HCT116 (cell line): ENCODE results near the gene STARD6. TPM values are rescaled to one million over a fixed set of nuclear protein-coding genes. Genes with fewer than 3 reads are reported as not detected.

Experiments used
- ATAC-seq: fragments of 200-7000 bp; cut with Tn5 transposase; 2 replicates; pipeline ENCODE4 v1.9.1; 2020; ENCODE audit warnings: mild to moderate bottlenecking, moderate library complexity
- BruUV-seq: library from RNA; stranded (reverse); fragments of 400-500 nt; replicated peaks from 2 replicates; lab custom pipeline; 2021; lab: Mats Ljungman, UMichigan
- CTCF ChIA-PET: fragments of 300-600 bp; sonication (Branson Sonifier 250); formaldehyde crosslinking; loops from one replicate; lab custom pipeline; 2021; ENCODE audit warnings: antibody characterized with exemption; lab: Charles Lee
- POLR2A ChIA-PET: fragments of 300-600, 350-600 bp; sonication (Branson Sonifier 250); formaldehyde crosslinking; loops from one replicate; lab custom pipeline; 2021; ENCODE audit warnings: antibody characterized with exemption; lab: Charles Lee
- RAD21 ChIA-PET, 2 experiments: fragments of 300-600 bp; sonication (Branson Sonifier 250); formaldehyde crosslinking; loops; one replicate each; lab custom pipeline; 2023; ENCODE audit warnings: low total read pairs in 2 of 2; ENCODE audit not compliant: uncharacterized antibody in 2 of 2, unreplicated experiment in 2 of 2, low non-redundant PET in 1 of 2; lab: Charles Lee
- DNase-seq: peaks from one replicate; pipeline ENCODE4 v3.0.0-alpha.2; 2010; ENCODE audit warnings: low read depth, low spot score
- H2AFZ ChIP-seq: fragments of 200-600 bp; shearing (Covaris generic), sonication (generic); 2 replicates; pipeline ENCODE4 v1.6.1; 2017; ENCODE audit warnings: low read depth, mixed run types, mixed read lengths, antibody characterized with exemption, low read length; ENCODE audit not compliant: poor library complexity, severe bottlenecking
- H3K27ac ChIP-seq: 2 replicates; pipeline ENCODE4 v1.5.1; 2012; ENCODE audit warnings: low read depth, low read length
- H3K27me3 ChIP-seq: fragments of 200-600 bp; sonication (generic); 2 replicates; pipeline ENCODE4 v1.6.1; 2016; ENCODE audit warnings: mixed run types, low read length, mixed read lengths; ENCODE audit not compliant: insufficient read depth
- H3K36me3 ChIP-seq, 2 experiments: fragments of 200-500 bp in 1 of 2; fragments of 200-600 bp in 1 of 2; sonication (Bioruptor generic) in 1 of 2; sonication (generic) in 1 of 2; 2 replicates each; pipeline versions ENCODE4 v1.5.1 to v1.6.1; 2014 to 2016; ENCODE audit warnings: low read length in 2 of 2, inconsistent platforms in 1 of 2, mixed read lengths in 1 of 2, mixed run types in 1 of 2; ENCODE audit not compliant: insufficient read depth in 2 of 2, control insufficient read depth in 1 of 2
- H3K4me1 ChIP-seq, 2 experiments: fragments of 200-600 bp in 1 of 2; sonication (generic) in 1 of 2; 2 replicates each; pipeline versions ENCODE4 v1.5.1 to v1.6.1; 2012 to 2017; ENCODE audit warnings: low read length in 2 of 2, inconsistent platforms in 1 of 2, mild to moderate bottlenecking in 1 of 2, mixed read lengths in 1 of 2, mixed run types in 1 of 2, moderate library complexity in 1 of 2; ENCODE audit not compliant: insufficient read depth in 2 of 2, control insufficient read depth in 1 of 2
- H3K4me2 ChIP-seq: fragments of 200-600 bp; sonication (generic); 2 replicates; pipeline ENCODE4 v1.6.1; 2017; ENCODE audit warnings: mixed run types, low read length, mixed read lengths
- H3K4me3 ChIP-seq, 2 experiments: fragments of 200-600 bp in 1 of 2; sonication (generic) in 1 of 2; replicated peaks in 1 of 2; 2 replicates each; pipeline ENCODE4 v1.5.1; 2011 to 2016; ENCODE audit warnings: low read length in 2 of 2, control low read depth in 1 of 2, low read depth in 1 of 2, mild to moderate bottlenecking in 1 of 2, mixed read lengths in 1 of 2, mixed run types in 1 of 2
- H3K79me2 ChIP-seq: fragments of 200-600 bp; sonication (generic); 2 replicates; pipeline ENCODE4 v1.6.1; 2017; ENCODE audit warnings: mild to moderate bottlenecking, mixed run types, low read length, moderate library complexity, mixed read lengths; ENCODE audit not compliant: insufficient read depth
- H3K9ac ChIP-seq: fragments of 200-600 bp; sonication (generic); 2 replicates; pipeline ENCODE4 v1.6.1; 2016; ENCODE audit warnings: low read length, mixed read lengths
- H3K9me2 ChIP-seq: fragments of 200-600 bp; sonication (generic), shearing (Covaris generic); 2 replicates; pipeline ENCODE4 v1.6.1; 2017; ENCODE audit warnings: mixed run types, mild to moderate bottlenecking, moderate library complexity; ENCODE audit not compliant: insufficient read depth
- H3K9me3 ChIP-seq, 2 experiments: fragments of 200-500 bp in 1 of 2; fragments of 200-600 bp in 1 of 2; sonication (Bioruptor generic) in 1 of 2; sonication (generic) in 1 of 2; 2 replicates each; pipeline ENCODE4 v1.6.1; 2014 to 2017; ENCODE audit warnings: low read length in 2 of 2, mixed read lengths in 2 of 2, inconsistent platforms in 1 of 2, low read depth in 1 of 2, mild to moderate bottlenecking in 1 of 2, mixed run types in 1 of 2, moderate library complexity in 1 of 2; ENCODE audit not compliant: control insufficient read depth in 1 of 2, insufficient read depth in 1 of 2
- H4K20me1 ChIP-seq: fragments of 200-600 bp; sonication (generic), shearing (Covaris generic); 2 replicates; pipeline ENCODE4 v1.6.1; 2017; ENCODE audit warnings: mixed run types, mild to moderate bottlenecking, moderate library complexity; ENCODE audit not compliant: insufficient read depth
- CBX3 ChIP-seq: IDR thresholded peaks from 2 replicates; pipeline ENCODE4 v1.6.1; 2012; ENCODE audit warnings: low read depth
- CEBPB ChIP-seq: IDR thresholded peaks from 2 replicates; pipeline ENCODE4 v1.6.1; 2012; ENCODE audit warnings: low read depth
- EGR1 ChIP-seq: IDR thresholded peaks from 2 replicates; pipeline ENCODE4 v1.6.1; 2012; ENCODE audit warnings: low read depth
- ELF1 ChIP-seq: IDR thresholded peaks from 2 replicates; pipeline ENCODE4 v1.6.1; 2012; ENCODE audit warnings: low read depth, borderline replicate concordance
- EZH2phosphoT487 ChIP-seq: fragments of 200-600 bp; IDR thresholded peaks from 2 replicates; pipeline ENCODE4 v1.6.1; 2018; ENCODE audit warnings: antibody characterized with exemption, borderline replicate concordance
- JUND ChIP-seq: IDR thresholded peaks from 2 replicates; pipeline ENCODE4 v1.6.1; 2012
- POLR2A ChIP-seq: IDR thresholded peaks from 2 replicates; pipeline ENCODE4 v1.7.0; 2011; ENCODE audit warnings: borderline replicate concordance; ENCODE audit not compliant: insufficient read depth, insufficient read length; ENCODE audit errors: extremely low read depth
- RAD21 ChIP-seq: IDR thresholded peaks from 2 replicates; pipeline ENCODE4 v1.6.1; 2012; ENCODE audit warnings: low read depth, mild to moderate bottlenecking
- SIN3A ChIP-seq: IDR thresholded peaks from 2 replicates; pipeline ENCODE4 v1.6.1; 2012; ENCODE audit warnings: low read depth
- SP1 ChIP-seq: IDR thresholded peaks from 2 replicates; pipeline ENCODE4 v1.6.1; 2012; ENCODE audit warnings: low read depth
- TCF7L2 ChIP-seq: IDR thresholded peaks from 2 replicates; pipeline ENCODE4 v1.7.0; 2011; ENCODE audit warnings: borderline replicate concordance, inconsistent platforms; ENCODE audit not compliant: insufficient read depth, insufficient read length; ENCODE audit errors: extremely low read depth
- YY1 ChIP-seq: IDR thresholded peaks from 2 replicates; pipeline ENCODE4 v1.6.1; 2011; ENCODE audit warnings: low read length, low read depth, moderate library complexity, mild to moderate bottlenecking; ENCODE audit not compliant: insufficient replicate concordance; ENCODE audit errors: extremely low read depth
- ZNF274 ChIP-seq: fragments of 200-500 bp; sonication (Bioruptor generic); IDR thresholded peaks from 2 replicates; pipeline ENCODE4 v1.6.1; 2014; ENCODE audit warnings: mild to moderate bottlenecking, low read depth, low read length, inconsistent platforms
- intact Hi-C: fragments of 100-400 bp; cut with micrococcal nuclease; formaldehyde crosslinking; loops from 2 replicates; pipeline ENCODE4 v1.10.0; 2022
- total RNA-seq: library from RNA; stranded (reverse); gene quantifications from one replicate; pipeline ENCODE4 v1.2.1, GENCODE V29; 2021; ENCODE audit not compliant: unreplicated experiment
- TF ChIP-seq, protein P1 (sequence below): IDR thresholded peaks from 2 replicates; pipeline ENCODE4 v1.6.1; 2012
- TF ChIP-seq, protein P2 (sequence below), 3 experiments: fragments of 200-600 bp in 1 of 3; sonication (generic) in 1 of 3; IDR thresholded peaks in 2 of 3; conservative IDR thresholded peaks in 1 of 3; 2 replicates each; pipeline ENCODE4 v1.5.1; 2012 to 2017; ENCODE audit warnings: low read depth in 2 of 3, low read length in 2 of 3, antibody characterized with exemption in 1 of 3, borderline replicate concordance in 1 of 3, control low read depth in 1 of 3, mild to moderate bottlenecking in 1 of 3, mixed read lengths in 1 of 3, mixed run types in 1 of 3, moderate library complexity in 1 of 3; ENCODE audit not compliant: insufficient read depth in 1 of 3
- TF ChIP-seq, protein P3 (sequence below): IDR thresholded peaks from 2 replicates; pipeline ENCODE4 v1.6.1; 2012; ENCODE audit warnings: low read depth

The STARD6 gene
- total RNA-seq, 1 experiment from 2014 or later, result not detected

DNA sequence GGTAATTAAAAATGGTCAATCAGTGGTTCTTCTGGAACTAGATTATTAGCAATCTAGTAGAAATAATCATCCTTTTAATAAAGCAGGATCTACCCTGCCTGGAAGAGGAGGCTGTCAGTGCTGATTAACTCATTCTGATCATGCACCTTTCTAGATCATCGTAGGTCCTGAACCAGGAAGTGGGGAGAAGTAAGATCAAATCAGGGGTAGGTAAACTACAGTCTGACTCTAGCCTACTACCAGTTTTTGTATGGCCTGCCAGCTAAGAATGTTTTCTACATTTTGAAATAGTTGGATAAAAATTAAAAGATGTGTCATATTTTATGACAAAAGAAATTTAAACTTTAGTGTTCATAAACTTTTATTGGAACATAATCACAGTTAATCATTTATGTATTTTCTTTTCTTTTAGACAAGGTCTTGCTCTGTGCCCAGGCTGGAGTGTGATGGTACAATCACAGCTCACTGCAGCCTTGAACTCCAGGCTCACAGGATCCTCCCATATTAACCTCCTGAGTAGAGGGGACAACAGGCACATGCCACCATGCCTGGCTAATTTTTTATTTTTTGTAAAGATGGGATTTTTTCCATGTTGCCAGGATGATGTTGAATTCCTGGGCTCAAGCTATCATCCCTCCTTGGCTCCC, 36.1 kb upstream of the STARD6 start:
- no peak overlapping the region for H2AFZ ChIP-seq
- BruUV-seq, result no TSS peak
- no peak overlapping the region for H3K4me3 ChIP-seq
- ChIA-PET RAD21 (no interaction called here), CTCF (interaction anchor here (2.5 kb wide), 1 partner anchor 51 kb away, joined by 6 read pairs; no protein-coding TSS in a partner anchor), POLR2A (no interaction called here)
- H3K79me2 ChIP-seq, result no peaks in the 10 kb centered on the region
- H3K36me3 ChIP-seq, result no peaks in the 10 kb centered on the region
- H3K27ac ChIP-seq, result no peak overlapping the region
- H4K20me1 ChIP-seq, result no peaks in the 10 kb centered on the region
- no peak for DNase-seq
- peaks cover 7 to 19% of the 10 kb centered on the region in 2 experiments for H3K4me1 ChIP-seq
- ATAC-seq, result no peak
- intact Hi-C loops, result loop anchor here (5.0 to 10.0 kb wide), 3 partner anchors 169 to 589 kb away; partner anchors contain the start of gene MBD2
- TF ChIP-seq EZH2phosphoT487, result no peak
- TF ChIP-seq CEBPB, result no peak
- TF ChIP-seq JUND, result no peak
- TF ChIP-seq, protein P1, sequence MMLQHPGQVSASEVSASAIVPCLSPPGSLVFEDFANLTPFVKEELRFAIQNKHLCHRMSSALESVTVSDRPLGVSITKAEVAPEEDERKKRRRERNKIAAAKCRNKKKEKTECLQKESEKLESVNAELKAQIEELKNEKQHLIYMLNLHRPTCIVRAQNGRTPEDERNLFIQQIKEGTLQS, result no peak
- no peak for TF ChIP-seq SIN3A
- no peak for TF ChIP-seq ZNF274
- no peak for TF ChIP-seq YY1
- no peak for TF ChIP-seq RAD21
- TF ChIP-seq SP1, result no peak
- no peak for TF ChIP-seq POLR2A
- TF ChIP-seq, protein P2, sequence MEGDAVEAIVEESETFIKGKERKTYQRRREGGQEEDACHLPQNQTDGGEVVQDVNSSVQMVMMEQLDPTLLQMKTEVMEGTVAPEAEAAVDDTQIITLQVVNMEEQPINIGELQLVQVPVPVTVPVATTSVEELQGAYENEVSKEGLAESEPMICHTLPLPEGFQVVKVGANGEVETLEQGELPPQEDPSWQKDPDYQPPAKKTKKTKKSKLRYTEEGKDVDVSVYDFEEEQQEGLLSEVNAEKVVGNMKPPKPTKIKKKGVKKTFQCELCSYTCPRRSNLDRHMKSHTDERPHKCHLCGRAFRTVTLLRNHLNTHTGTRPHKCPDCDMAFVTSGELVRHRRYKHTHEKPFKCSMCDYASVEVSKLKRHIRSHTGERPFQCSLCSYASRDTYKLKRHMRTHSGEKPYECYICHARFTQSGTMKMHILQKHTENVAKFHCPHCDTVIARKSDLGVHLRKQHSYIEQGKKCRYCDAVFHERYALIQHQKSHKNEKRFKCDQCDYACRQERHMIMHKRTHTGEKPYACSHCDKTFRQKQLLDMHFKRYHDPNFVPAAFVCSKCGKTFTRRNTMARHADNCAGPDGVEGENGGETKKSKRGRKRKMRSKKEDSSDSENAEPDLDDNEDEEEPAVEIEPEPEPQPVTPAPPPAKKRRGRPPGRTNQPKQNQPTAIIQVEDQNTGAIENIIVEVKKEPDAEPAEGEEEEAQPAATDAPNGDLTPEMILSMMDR (IDR thresholded peaks at IDR 0.05 in 2 of 3, conservative IDR thresholded peaks at IDR 0.05 in 1 of 3; ENCODE audit: borderline replicate concordance in 1 of 3, insufficient read depth in 1 of 3, low read depth in 2 of 3, low read length in 2 of 3), result no peak
- TF ChIP-seq, protein P3, sequence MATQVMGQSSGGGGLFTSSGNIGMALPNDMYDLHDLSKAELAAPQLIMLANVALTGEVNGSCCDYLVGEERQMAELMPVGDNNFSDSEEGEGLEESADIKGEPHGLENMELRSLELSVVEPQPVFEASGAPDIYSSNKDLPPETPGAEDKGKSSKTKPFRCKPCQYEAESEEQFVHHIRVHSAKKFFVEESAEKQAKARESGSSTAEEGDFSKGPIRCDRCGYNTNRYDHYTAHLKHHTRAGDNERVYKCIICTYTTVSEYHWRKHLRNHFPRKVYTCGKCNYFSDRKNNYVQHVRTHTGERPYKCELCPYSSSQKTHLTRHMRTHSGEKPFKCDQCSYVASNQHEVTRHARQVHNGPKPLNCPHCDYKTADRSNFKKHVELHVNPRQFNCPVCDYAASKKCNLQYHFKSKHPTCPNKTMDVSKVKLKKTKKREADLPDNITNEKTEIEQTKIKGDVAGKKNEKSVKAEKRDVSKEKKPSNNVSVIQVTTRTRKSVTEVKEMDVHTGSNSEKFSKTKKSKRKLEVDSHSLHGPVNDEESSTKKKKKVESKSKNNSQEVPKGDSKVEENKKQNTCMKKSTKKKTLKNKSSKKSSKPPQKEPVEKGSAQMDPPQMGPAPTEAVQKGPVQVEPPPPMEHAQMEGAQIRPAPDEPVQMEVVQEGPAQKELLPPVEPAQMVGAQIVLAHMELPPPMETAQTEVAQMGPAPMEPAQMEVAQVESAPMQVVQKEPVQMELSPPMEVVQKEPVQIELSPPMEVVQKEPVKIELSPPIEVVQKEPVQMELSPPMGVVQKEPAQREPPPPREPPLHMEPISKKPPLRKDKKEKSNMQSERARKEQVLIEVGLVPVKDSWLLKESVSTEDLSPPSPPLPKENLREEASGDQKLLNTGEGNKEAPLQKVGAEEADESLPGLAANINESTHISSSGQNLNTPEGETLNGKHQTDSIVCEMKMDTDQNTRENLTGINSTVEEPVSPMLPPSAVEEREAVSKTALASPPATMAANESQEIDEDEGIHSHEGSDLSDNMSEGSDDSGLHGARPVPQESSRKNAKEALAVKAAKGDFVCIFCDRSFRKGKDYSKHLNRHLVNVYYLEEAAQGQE, result no peak
- TF ChIP-seq TCF7L2, result no peak
- no peak for TF ChIP-seq EGR1
- no peak for TF ChIP-seq CBX3
- TF ChIP-seq ELF1, result no peak
- no peak overlapping the region for H3K9ac ChIP-seq
- H3K27me3 ChIP-seq, result no peaks in the 10 kb centered on the region
- H3K9me2 ChIP-seq, result no peaks in the 10 kb centered on the region
- H3K9me3 ChIP-seq, result no peaks in the 10 kb centered on the region
- H3K4me2 ChIP-seq, result no peak overlapping the region
